CD4-positive, alpha-beta T cell treated with Interleukin-4 for 1 hour (primary cell): Measurements from ENCODE around the gene TBCCD1.
A peak's percentile ranks its signal among the peaks of the same experiment; 100 is the strongest.
"Not testable (repeated sequence)": the region's sequence is repeated elsewhere in the genome, so short reads cannot be mapped to it uniquely, and the experiment has no call there.

Source experiments
- DNase-seq, 2 donors: peaks; one replicate each; pipeline ENCODE4 v3.0.0-alpha.2; 2020 to 2022

Gene TBCCD1

GRCh38 chr3:186515125-186515524 lies 52.0 kb downstream of the TBCCD1 start:
- DNase-seq, result peak; percentile 50 to 52

- no peak for DNase-seq
These were observed 52.7 kb downstream of the TBCCD1 start for GRCh38 chr3:186514296-186515002.

- DNase-seq, result no peak
These were observed 53.8 kb downstream of the TBCCD1 start for GRCh38 chr3:186513386-186513785.

- no peak for DNase-seq
These were observed 54.4 kb downstream of the TBCCD1 start for GRCh38 chr3:186512570-186513302.

- DNase-seq, result no peak
These were observed 55.4 kb downstream of the TBCCD1 start for GRCh38 chr3:186511702-186512101.

GRCh38 chr3:186511245-186511644 lies 55.9 kb downstream of the TBCCD1 start:
- DNase-seq, result no peak

- no peak for DNase-seq
These were observed 56.6 kb downstream of the TBCCD1 start for GRCh38 chr3:186510374-186511079.

- no peak for DNase-seq
These were observed 57.7 kb downstream of the TBCCD1 start for GRCh38 chr3:186509423-186509822.

GRCh38 chr3:186506857-186507256 lies 60.3 kb downstream of the TBCCD1 start:
- DNase-seq, result no peak

- no peak for DNase-seq
These were observed 60.9 kb downstream of the TBCCD1 start for GRCh38 chr3:186506191-186506739.

- no peak for DNase-seq
These were observed 64.0 kb downstream of the TBCCD1 start for GRCh38 chr3:186502966-186503712.

- no peak for DNase-seq
These were observed 64.8 kb downstream of the TBCCD1 start for GRCh38 chr3:186502138-186502948.

GRCh38 chr3:186499949-186500348 lies 67.2 kb downstream of the TBCCD1 start:
- DNase-seq, result not testable (repeated sequence)

- not testable (repeated sequence) for DNase-seq
These were observed 69.1 kb downstream of the TBCCD1 start for GRCh38 chr3:186498022-186498421.

GRCh38 chr3:186497608-186498007 lies 69.5 kb downstream of the TBCCD1 start:
- no peak for DNase-seq

GRCh38 chr3:186496635-186497034 lies 70.5 kb downstream of the TBCCD1 start:
- no peak for DNase-seq
